GM18526 (cell line): ENCODE data around the gene TAS1R3.

Experiments
- POLR2A ChIP-seq: IDR thresholded peaks from 3 replicates; pipeline ENCODE4 v1.6.1; 2011; ENCODE audit not compliant: insufficient read length; ENCODE audit errors: extremely low read depth

Gene TAS1R3

GRCh38 chr1:1322952-1323351 is 8.1 kb upstream of the TAS1R3 start:
- no peak for TF ChIP-seq POLR2A

GRCh38 chr1:1324084-1324523 is 7.0 kb upstream of the TAS1R3 start:
- TF ChIP-seq POLR2A, result no peak

- peak; percentile 90 for TF ChIP-seq POLR2A
These were observed 6.4 kb upstream of the TAS1R3 start, which contains the start of the genes CPTP and INTS11 for GRCh38 chr1:1324524-1325287. CPTP (plus strand) TSS chr1:1324802; CDS start chr1:1326911, 2,109 bp downstream. INTS11 (minus strand) TSS chr1:1324660; CDS start chr1:1324608, 52 bp downstream.

GRCh38 chr1:1325288-1326074 is 5.6 kb upstream of the TAS1R3 start:
- no peak for TF ChIP-seq POLR2A

GRCh38 chr1:1326075-1326605 is 4.9 kb upstream of the TAS1R3 start:
- TF ChIP-seq POLR2A, result no peak

- TF ChIP-seq POLR2A, result no peak
These were observed 3.8 kb upstream of the TAS1R3 start for GRCh38 chr1:1327291-1327690.

GRCh38 chr1:1328254-1328653 is 2.8 kb upstream of the TAS1R3 start:
- no peak for TF ChIP-seq POLR2A

- TF ChIP-seq POLR2A, result no peak
These were observed 1.5 kb upstream of the TAS1R3 start for GRCh38 chr1:1329304-1330210.

GRCh38 chr1:1330366-1331067 is 563 bp upstream of the TAS1R3 start:
- no peak for TF ChIP-seq POLR2A

GRCh38 chr1:1332031-1332755 is 1.1 kb downstream of the TAS1R3 start:
- TF ChIP-seq POLR2A, result no peak

- TF ChIP-seq POLR2A, result no peak
These were observed 1.8 kb downstream of the TAS1R3 start for GRCh38 chr1:1332774-1333480.

- TF ChIP-seq POLR2A, result no peak
These were observed 2.6 kb downstream of the TAS1R3 start for GRCh38 chr1:1333551-1334241.
